Measurements from ENCODE around the gene KIF5B. TPM values are rescaled to one million over a fixed set of nuclear protein-coding genes. Genes with fewer than 3 reads are reported as not detected.
"Not testable (repeated sequence)": the region's sequence is repeated elsewhere in the genome, so short reads cannot be mapped to it uniquely, and the experiment has no call there.

The KIF5B gene
- 100 to 1,000 TPM in 2 of 4 donors, 10 to 100 TPM in 2; 80.2 to 116 (median 100) TPM for total RNA-seq

GRCh38 chr10:32056136-32057035 lies at the start of gene KIF5B:
KIF5B (minus strand) TSS chr10:32056425; CDS start chr10:32055973, 452 bp downstream.
- intact Hi-C loops (cut with DNase I; ENCODE audit: low total_unique reads): no loop called here
- DNase-seq (ENCODE audit: low spot score in 2 of 2): peak; percentile 81 to 97
- peak in 1 of 2 donors; percentile 94 for TF ChIP-seq POLR2A (IDR thresholded peaks at IDR 0.05)
- no peak for TF ChIP-seq CTCF (IDR thresholded peaks at IDR 0.05)
- H3K4me3 ChIP-seq (ENCODE audit: low read depth, poor library complexity, severe bottlenecking): peak within 1 kb of the TSS; percentile 77
- 1 to 4% methylated on average over 12 to 25 of the region's 63 CpGs for WGBS, 2 donors

GRCh38 chr10:32105782-32106382 lies 49.7 kb upstream of the KIF5B start:
- TF ChIP-seq CTCF (IDR thresholded peaks at IDR 0.05) (no peak), POLR2A (IDR thresholded peaks at IDR 0.05) (no peak)
- intact Hi-C loops (cut with DNase I; ENCODE audit: low total_unique reads): no loop called here
- 91 to 98% methylated on average over 7 of the region's 7 CpGs for WGBS, 2 donors
- no peak for DNase-seq (ENCODE audit: low spot score in 2 of 2)
- H3K4me3 ChIP-seq (ENCODE audit: low read depth, poor library complexity, severe bottlenecking): no peak overlapping the region

GRCh38 chr10:32104622-32105509 lies 48.6 kb upstream of the KIF5B start:
- H3K4me3 ChIP-seq (ENCODE audit: low read depth, poor library complexity, severe bottlenecking): no peak overlapping the region
- intact Hi-C loops (cut with DNase I; ENCODE audit: low total_unique reads): no loop called here
- WGBS, 2 donors: 88 to 90% methylated on average over 5 of the region's 5 CpGs
- DNase-seq (ENCODE audit: low spot score in 2 of 2): peak in 1 of 2 donors; percentile 14
- TF ChIP-seq CTCF (IDR thresholded peaks at IDR 0.05) (no peak), POLR2A (IDR thresholded peaks at IDR 0.05) (no peak)

- intact Hi-C loops (cut with DNase I; ENCODE audit: low total_unique reads): no loop called here
- no peak for DNase-seq (ENCODE audit: low spot score in 2 of 2)
- TF ChIP-seq CTCF (IDR thresholded peaks at IDR 0.05) (no peak), POLR2A (IDR thresholded peaks at IDR 0.05) (no peak)
- WGBS, 2 donors: 37 to 46% methylated on average over 3 of the region's 3 CpGs
- no peak overlapping the region for H3K4me3 ChIP-seq (ENCODE audit: low read depth, poor library complexity, severe bottlenecking)
These were observed 48.0 kb upstream of the KIF5B start for GRCh38 chr10:32104181-32104580.

GRCh38 chr10:32103721-32104120 lies 47.5 kb upstream of the KIF5B start:
- no peak for TF ChIP-seq CTCF (IDR thresholded peaks at IDR 0.05)
- TF ChIP-seq POLR2A (IDR thresholded peaks at IDR 0.05): no peak
- DNase-seq (ENCODE audit: low spot score in 2 of 2): peak in 1 of 2 donors; percentile 46
- intact Hi-C loops (cut with DNase I; ENCODE audit: low total_unique reads): no loop called here
- H3K4me3 ChIP-seq (ENCODE audit: low read depth, poor library complexity, severe bottlenecking): no peak overlapping the region
- WGBS, 2 donors: 57 to 59% methylated on average over 3 of the region's 3 CpGs

GRCh38 chr10:32098566-32099259 lies 42.5 kb upstream of the KIF5B start:
- H3K4me3 ChIP-seq (ENCODE audit: low read depth, poor library complexity, severe bottlenecking); intact Hi-C loops (cut with DNase I; ENCODE audit: low total_unique reads): not testable (repeated sequence)
- WGBS, 2 donors: 64 to 84% methylated on average over 4 of the region's 4 CpGs
- DNase-seq (ENCODE audit: low spot score in 2 of 2): peak in 1 of 2 donors; percentile 3

Data from lower leg skin (tissue), 4 donors.